HG03442 (cell line): Measurements from ENCODE around the gene ABCA1.
A peak's percentile ranks its signal among the peaks of the same experiment; 100 is the strongest.
"Not testable (repeated sequence)": the region's sequence is repeated elsewhere in the genome, so short reads cannot be mapped to it uniquely, and the experiment has no call there.

Experiments
- ATAC-seq: cut with Tn5 transposase; IDR thresholded peaks from one replicate; pipeline ENCODE4 v1.9.1; 2021; ENCODE audit warnings: mild to moderate bottlenecking, moderate library complexity; ENCODE audit not compliant: unreplicated experiment

The ABCA1 gene

GRCh38 chr9:104769655-104770054 is 158.3 kb downstream of the ABCA1 start:
- ATAC-seq: peak; percentile 30

- ATAC-seq: not testable (repeated sequence)
Observed at GRCh38 chr9:104769029-104769428, 158.9 kb downstream of the ABCA1 start.

GRCh38 chr9:104767507-104767906 is 160.4 kb downstream of the ABCA1 start:
- no peak for ATAC-seq

DNA sequence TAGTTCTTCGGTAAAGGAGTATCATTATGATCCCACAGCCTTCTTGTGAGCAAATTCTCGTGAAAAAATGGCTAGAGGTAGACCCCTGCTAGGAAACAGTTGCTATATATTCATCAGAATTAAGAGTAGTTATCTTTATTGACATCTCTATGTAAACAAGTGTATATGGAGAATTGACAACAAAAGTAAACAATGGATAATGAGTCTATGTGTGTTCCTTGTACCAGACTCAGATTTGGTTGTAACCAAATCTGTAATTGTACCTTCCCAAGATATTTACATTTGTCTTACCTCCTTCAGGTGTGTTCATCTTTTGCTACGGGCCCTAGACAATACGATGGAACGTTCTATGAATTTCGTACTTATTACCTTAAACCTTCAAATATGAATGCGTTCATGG is 161.9 kb downstream of the ABCA1 start:
- ATAC-seq: no peak

- ATAC-seq: peak; percentile 38
Observed at GRCh38 chr9:104765138-104765537, 162.8 kb downstream of the ABCA1 start.

GRCh38 chr9:104758974-104759373 is 169.0 kb downstream of the ABCA1 start:
- ATAC-seq: no peak

DNA sequence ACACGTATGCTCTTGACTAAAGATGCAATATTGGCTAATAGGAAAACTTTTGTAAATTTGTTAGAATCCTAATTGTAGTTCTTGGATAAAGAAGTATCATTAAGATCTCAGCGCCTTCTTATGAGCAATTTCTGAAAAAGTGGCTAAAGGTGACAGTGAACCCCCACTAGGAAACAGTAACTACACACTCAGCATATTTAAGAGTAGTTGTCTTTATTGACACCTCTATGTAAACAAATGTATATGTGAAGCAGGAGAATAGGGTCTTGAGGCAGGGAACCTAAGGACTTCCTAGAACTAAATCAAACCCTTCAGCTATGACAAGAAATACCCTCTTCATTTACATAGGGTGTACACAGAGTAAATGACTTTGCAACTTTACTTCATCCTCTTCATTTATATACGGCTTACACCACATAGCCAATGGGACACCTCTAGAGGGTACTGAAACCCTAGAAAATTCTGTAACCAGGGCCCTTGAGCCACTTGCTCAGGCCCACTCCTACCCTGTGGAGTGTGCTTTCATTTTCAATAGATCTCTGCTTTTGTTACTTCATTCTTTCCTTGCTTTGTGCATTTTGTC is 177.7 kb downstream of the ABCA1 start:
- peak; percentile 18 for ATAC-seq

DNA sequence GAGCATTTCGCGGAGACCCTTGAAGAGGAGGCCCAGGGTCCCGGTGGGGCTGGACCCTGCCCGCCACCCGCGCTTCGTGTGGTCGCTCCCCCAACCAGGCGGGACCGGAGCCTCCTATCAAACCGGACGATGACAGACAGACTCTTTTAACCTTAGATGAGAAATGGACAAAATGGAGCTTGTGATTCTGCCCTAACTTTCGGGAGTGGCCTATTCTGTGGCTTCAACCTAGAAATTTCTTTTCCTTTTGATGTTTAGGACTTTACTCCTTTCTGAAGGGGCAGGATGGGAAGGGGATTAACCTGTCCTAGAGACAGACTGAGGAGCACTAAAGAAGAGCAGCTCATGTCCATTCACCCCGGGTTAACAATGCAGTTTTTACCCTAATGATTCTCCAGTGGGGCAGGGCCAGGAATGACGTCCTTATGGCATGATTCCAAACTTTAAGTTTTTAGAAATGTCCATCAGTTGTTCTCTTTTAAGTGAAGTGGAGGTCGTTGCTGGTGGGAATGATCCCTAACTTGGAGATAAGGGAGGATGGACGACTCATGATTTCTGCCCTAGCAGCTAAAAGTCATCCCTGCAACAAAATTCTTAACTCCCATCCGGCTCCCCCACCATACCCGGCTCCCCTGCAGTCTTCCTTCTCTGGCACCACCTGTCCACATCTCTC is 179.5 kb downstream of the ABCA1 start:
- ATAC-seq: peak; percentile 0

DNA sequence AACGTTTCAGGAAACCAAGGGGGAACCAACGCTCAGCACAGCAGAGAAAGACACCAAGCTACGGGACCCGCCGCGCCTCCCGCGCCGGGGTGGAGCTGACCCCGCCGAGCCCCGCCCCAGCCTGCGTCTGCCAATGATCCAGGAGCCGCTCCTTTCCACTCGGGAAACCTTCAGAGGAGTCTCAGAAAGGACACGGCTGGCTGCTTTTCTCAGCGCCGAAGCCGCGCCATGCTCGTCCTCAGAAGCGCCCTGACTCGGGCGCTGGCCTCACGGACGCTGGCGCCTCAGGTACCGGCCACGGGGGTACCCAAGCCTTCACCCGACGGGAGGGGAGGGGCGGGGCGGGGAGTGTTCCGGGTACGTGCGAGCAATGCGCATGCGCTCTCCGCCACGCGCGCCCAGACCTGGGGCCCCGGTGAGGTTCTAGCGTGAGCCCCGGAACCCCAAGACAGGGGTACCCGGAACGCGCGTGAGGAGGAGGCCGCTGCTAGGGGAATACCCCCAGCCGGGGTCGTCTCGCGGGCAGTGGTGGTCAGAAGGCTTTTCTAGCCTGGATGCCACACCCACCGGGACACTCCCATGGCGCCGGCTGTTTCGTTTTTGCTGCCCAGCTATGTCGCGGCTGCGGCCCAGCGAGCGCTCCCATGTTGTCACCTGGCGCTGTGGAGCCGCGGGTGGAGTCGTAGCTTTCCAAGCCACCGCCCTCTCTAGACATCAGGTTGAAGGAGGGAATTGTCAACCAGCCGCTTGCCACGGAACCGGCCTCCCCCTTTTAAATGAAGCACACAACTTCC is 180.2 kb downstream of the ABCA1 start, which contains the start of gene NIPSNAP3A:
TSS of gene NIPSNAP3A (plus strand) at position 119 of the 794 bp plus-strand sequence. CDS start at position 229, 110 bp downstream.
- ATAC-seq: peak; percentile 85

GRCh38 chr9:104747245-104747564 is 180.8 kb downstream of the ABCA1 start:
- no peak for ATAC-seq

GRCh38 chr9:104746798-104747197 is 181.2 kb downstream of the ABCA1 start:
- ATAC-seq: no peak

- ATAC-seq: no peak
Observed at GRCh38 chr9:104746285-104746684, 181.7 kb downstream of the ABCA1 start.

DNA sequence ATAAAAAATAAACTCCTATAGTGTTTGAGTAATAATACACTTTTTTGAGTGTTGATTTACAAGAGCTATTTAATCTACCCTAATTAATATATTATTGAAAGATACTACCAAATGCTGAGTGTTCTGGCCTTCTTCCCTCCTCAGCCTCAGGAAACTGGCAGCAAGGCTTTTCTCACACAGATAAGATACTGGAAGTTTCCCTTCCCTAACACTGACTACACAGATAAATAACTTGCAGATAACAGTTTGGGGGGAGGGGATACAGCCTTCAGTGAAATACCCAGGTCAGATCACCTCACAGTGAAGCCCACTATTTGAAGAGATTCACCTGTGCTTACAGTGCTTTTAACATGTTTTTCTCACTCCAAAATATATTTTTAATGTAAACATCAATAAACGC is 182.1 kb downstream of the ABCA1 start:
- no peak for ATAC-seq

- ATAC-seq: peak; percentile 34
Observed at GRCh38 chr9:104743376-104743985, 184.5 kb downstream of the ABCA1 start.

DNA sequence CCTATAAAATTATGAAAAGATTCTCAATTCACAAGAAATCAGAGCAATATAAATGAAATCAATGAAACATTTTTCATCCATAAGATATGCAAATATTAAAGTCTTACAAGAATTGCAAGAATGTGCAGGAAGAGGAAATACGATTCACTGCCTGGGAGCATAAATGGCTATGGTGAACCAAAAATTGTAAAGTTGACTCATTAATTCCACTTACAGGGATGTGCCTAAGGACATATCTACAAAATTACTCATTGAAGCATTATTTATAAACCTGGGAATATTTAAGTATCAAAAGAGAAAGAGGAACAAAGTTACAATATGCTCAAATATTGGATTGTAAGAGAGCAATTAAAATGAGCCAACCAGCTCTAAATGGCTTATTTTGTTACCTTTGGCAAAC is 187.3 kb downstream of the ABCA1 start:
- ATAC-seq: no peak

- ATAC-seq: no peak
Observed at GRCh38 chr9:104738452-104738851, 189.5 kb downstream of the ABCA1 start.
